ENCODE data around the gene CPZ.
"Not testable (repeated sequence)": the region's sequence is repeated elsewhere in the genome, so short reads cannot be mapped to it uniquely, and the experiment has no call there.

Gene CPZ

GRCh38 chr4:8634773-8635172 lies 42.2 kb downstream of the CPZ start:
- in situ Hi-C loops (cut with MboI; ENCODE audit: low sequenced_read_pairs), result not testable (repeated sequence)

GRCh38 chr4:8635897-8636554 lies 43.5 kb downstream of the CPZ start:
- in situ Hi-C loops (cut with MboI; ENCODE audit: low sequenced_read_pairs), result not testable (repeated sequence)

GRCh38 chr4:8637456-8637984 lies 45.0 kb downstream of the CPZ start:
- in situ Hi-C loops (cut with MboI; ENCODE audit: low sequenced_read_pairs), result no loop called here

GRCh38 chr4:8639021-8639420 lies 46.5 kb downstream of the CPZ start:
- in situ Hi-C loops (cut with MboI; ENCODE audit: low sequenced_read_pairs), result no loop called here

GRCh38 chr4:8639777-8640720 lies 47.5 kb downstream of the CPZ start:
- in situ Hi-C loops (cut with MboI; ENCODE audit: low sequenced_read_pairs), result no loop called here

GRCh38 chr4:8640816-8641215 lies 48.3 kb downstream of the CPZ start:
- in situ Hi-C loops (cut with MboI; ENCODE audit: low sequenced_read_pairs), result no loop called here

- in situ Hi-C loops (cut with MboI; ENCODE audit: low sequenced_read_pairs), result no loop called here
Observed at GRCh38 chr4:8641256-8641655, 48.7 kb downstream of the CPZ start.

- in situ Hi-C loops (cut with MboI; ENCODE audit: low sequenced_read_pairs), result no loop called here
Observed at GRCh38 chr4:8641931-8642650, 49.5 kb downstream of the CPZ start.

GRCh38 chr4:8642651-8643321 lies 50.2 kb downstream of the CPZ start:
- in situ Hi-C loops (cut with MboI; ENCODE audit: low sequenced_read_pairs), result no loop called here

- in situ Hi-C loops (cut with MboI; ENCODE audit: low sequenced_read_pairs), result no loop called here
Observed at GRCh38 chr4:8643441-8643840, 50.9 kb downstream of the CPZ start.

- in situ Hi-C loops (cut with MboI; ENCODE audit: low sequenced_read_pairs), result no loop called here
Observed at GRCh38 chr4:8643986-8644385, 51.4 kb downstream of the CPZ start.

- in situ Hi-C loops (cut with MboI; ENCODE audit: low sequenced_read_pairs), result no loop called here
Observed at GRCh38 chr4:8644461-8644891, 51.9 kb downstream of the CPZ start.

- in situ Hi-C loops (cut with MboI; ENCODE audit: low sequenced_read_pairs), result no loop called here
Observed at GRCh38 chr4:8644966-8645752, 52.6 kb downstream of the CPZ start.

GRCh38 chr4:8645753-8646124 lies 53.2 kb downstream of the CPZ start:
- in situ Hi-C loops (cut with MboI; ENCODE audit: low sequenced_read_pairs), result no loop called here

- in situ Hi-C loops (cut with MboI; ENCODE audit: low sequenced_read_pairs), result no loop called here
Observed at GRCh38 chr4:8646296-8647093, 53.9 kb downstream of the CPZ start.

- in situ Hi-C loops (cut with MboI; ENCODE audit: low sequenced_read_pairs), result no loop called here
Observed at GRCh38 chr4:8647094-8647570, 54.6 kb downstream of the CPZ start.

- in situ Hi-C loops (cut with MboI; ENCODE audit: low sequenced_read_pairs), result no loop called here
Observed at GRCh38 chr4:8647626-8648025, 55.1 kb downstream of the CPZ start.

GRCh38 chr4:8648296-8648695 lies 55.7 kb downstream of the CPZ start:
- in situ Hi-C loops (cut with MboI; ENCODE audit: low sequenced_read_pairs), result no loop called here
